ENCODE data around the gene TTC22.

DNA sequence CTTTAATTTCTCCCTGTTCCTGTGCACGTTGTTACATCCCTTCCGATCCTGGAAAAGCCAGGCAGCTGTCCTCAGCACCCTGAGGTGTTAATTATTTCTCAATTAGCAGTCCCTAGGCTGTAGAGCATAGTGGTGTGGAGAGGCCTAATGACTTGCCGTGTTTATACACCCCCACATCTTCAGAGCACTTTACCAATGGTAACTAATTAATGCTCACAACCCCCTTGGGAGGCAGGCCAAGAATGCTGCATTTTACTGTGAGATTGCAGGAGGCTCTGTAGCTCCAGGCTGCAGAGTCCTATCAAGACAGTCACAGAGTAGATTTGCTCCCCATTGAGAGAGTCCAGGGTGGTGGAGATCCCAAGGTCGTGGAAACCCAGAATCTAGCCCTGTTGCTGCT, 34.4 kb downstream of the TTC22 start:
- TF ChIP-seq, protein P1, sequence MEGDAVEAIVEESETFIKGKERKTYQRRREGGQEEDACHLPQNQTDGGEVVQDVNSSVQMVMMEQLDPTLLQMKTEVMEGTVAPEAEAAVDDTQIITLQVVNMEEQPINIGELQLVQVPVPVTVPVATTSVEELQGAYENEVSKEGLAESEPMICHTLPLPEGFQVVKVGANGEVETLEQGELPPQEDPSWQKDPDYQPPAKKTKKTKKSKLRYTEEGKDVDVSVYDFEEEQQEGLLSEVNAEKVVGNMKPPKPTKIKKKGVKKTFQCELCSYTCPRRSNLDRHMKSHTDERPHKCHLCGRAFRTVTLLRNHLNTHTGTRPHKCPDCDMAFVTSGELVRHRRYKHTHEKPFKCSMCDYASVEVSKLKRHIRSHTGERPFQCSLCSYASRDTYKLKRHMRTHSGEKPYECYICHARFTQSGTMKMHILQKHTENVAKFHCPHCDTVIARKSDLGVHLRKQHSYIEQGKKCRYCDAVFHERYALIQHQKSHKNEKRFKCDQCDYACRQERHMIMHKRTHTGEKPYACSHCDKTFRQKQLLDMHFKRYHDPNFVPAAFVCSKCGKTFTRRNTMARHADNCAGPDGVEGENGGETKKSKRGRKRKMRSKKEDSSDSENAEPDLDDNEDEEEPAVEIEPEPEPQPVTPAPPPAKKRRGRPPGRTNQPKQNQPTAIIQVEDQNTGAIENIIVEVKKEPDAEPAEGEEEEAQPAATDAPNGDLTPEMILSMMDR (IDR thresholded peaks at IDR 0.05 in 4 of 5, conservative IDR thresholded peaks at IDR 0.05 in 1 of 5) = no peak
- TF ChIP-seq POLR2A (IDR thresholded peaks at IDR 0.05) = no peak
